Measurements from ENCODE around the gene FIP1L1. TPM values are rescaled to one million over a fixed set of nuclear protein-coding genes. Genes with fewer than 3 reads are reported as not detected.
A peak's percentile ranks its signal among the peaks of the same experiment; 100 is the strongest.

FIP1L1 gene
- total and polyA plus RNA-seq, 9 of the 15 experiments (the other 6 are each of a cell fraction or from before 2014, with no cell fraction given), result 34.6 to 137 (median 72.0) TPM

DNA sequence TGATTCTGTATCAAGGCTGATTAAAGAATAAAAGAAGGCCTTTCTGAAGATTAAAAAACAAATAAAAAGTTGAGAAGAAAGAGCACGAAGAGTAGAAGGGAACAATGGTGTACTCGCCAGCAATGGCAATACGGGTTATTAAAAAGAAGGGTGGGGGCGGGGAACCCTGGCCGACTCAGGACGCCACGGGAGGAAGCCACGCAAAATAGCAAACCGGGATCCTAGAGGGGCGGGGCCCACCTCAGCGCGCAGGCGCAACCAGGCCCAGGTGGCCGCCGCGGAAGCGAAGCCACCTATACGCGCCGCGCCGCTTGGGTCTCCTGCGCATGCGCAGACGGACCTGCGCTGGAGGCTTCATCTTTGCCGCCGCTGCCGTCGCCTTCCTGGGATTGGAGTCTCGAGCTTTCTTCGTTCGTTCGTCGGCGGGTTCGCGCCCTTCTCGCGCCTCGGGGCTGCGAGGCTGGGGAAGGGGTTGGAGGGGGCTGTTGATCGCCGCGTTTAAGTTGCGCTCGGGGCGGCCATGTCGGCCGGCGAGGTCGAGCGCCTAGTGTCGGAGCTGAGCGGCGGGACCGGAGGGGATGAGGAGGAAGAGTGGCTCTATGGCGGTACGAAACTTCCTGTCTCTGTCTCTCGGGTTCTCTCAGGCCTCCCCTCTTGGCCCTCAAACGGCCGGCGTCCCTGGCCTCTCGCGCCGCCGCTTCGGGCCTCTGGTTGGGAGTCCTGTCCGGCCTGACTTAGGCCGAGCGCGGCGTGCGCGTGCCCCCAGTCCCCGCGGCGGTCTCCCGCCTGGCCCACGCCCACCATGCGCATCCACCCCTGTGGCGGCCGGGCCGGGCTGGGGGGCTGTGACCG, at the start of gene FIP1L1 (continued):
- TF ChIP-seq, protein P1, sequence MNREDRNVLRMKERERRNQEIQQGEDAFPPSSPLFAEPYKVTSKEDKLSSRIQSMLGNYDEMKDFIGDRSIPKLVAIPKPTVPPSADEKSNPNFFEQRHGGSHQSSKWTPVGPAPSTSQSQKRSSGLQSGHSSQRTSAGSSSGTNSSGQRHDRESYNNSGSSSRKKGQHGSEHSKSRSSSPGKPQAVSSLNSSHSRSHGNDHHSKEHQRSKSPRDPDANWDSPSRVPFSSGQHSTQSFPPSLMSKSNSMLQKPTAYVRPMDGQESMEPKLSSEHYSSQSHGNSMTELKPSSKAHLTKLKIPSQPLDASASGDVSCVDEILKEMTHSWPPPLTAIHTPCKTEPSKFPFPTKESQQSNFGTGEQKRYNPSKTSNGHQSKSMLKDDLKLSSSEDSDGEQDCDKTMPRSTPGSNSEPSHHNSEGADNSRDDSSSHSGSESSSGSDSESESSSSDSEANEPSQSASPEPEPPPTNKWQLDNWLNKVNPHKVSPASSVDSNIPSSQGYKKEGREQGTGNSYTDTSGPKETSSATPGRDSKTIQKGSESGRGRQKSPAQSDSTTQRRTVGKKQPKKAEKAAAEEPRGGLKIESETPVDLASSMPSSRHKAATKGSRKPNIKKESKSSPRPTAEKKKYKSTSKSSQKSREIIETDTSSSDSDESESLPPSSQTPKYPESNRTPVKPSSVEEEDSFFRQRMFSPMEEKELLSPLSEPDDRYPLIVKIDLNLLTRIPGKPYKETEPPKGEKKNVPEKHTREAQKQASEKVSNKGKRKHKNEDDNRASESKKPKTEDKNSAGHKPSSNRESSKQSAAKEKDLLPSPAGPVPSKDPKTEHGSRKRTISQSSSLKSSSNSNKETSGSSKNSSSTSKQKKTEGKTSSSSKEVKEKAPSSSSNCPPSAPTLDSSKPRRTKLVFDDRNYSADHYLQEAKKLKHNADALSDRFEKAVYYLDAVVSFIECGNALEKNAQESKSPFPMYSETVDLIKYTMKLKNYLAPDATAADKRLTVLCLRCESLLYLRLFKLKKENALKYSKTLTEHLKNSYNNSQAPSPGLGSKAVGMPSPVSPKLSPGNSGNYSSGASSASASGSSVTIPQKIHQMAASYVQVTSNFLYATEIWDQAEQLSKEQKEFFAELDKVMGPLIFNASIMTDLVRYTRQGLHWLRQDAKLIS (CRISPR knock-in tag; IDR thresholded peaks at IDR 0.05), result peak; percentile 92
- TF ChIP-seq MCM5 (IDR thresholded peaks at IDR 0.05; ENCODE audit: low read depth) (no peak), ZNF717 (CRISPR knock-in tag; IDR thresholded peaks at IDR 0.05) (no peak), RBBP5 (IDR thresholded peaks at IDR 0.05; ENCODE audit: borderline replicate concordance, insufficient read depth, low read length, poor library complexity, severe bottlenecking) (peak; percentile 94), ZC3H8 (IDR thresholded peaks at IDR 0.05) (no peak), TAF15 (IDR thresholded peaks at IDR 0.05; ENCODE audit: low read depth, low read length) (no peak), ZFP91 (CRISPR knock-in tag; IDR thresholded peaks at IDR 0.05) (no peak), KLF1 (tag; IDR thresholded peaks at IDR 0.05) (peak; percentile 36; the same call in 1 of the 2 replicates)
- TF ChIP-seq, protein P2, sequence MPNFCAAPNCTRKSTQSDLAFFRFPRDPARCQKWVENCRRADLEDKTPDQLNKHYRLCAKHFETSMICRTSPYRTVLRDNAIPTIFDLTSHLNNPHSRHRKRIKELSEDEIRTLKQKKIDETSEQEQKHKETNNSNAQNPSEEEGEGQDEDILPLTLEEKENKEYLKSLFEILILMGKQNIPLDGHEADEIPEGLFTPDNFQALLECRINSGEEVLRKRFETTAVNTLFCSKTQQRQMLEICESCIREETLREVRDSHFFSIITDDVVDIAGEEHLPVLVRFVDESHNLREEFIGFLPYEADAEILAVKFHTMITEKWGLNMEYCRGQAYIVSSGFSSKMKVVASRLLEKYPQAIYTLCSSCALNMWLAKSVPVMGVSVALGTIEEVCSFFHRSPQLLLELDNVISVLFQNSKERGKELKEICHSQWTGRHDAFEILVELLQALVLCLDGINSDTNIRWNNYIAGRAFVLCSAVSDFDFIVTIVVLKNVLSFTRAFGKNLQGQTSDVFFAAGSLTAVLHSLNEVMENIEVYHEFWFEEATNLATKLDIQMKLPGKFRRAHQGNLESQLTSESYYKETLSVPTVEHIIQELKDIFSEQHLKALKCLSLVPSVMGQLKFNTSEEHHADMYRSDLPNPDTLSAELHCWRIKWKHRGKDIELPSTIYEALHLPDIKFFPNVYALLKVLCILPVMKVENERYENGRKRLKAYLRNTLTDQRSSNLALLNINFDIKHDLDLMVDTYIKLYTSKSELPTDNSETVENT (CRISPR knock-in tag; IDR thresholded peaks at IDR 0.05), result no peak; the same call in 1 of the 2 replicates
- TF ChIP-seq, protein P3, sequence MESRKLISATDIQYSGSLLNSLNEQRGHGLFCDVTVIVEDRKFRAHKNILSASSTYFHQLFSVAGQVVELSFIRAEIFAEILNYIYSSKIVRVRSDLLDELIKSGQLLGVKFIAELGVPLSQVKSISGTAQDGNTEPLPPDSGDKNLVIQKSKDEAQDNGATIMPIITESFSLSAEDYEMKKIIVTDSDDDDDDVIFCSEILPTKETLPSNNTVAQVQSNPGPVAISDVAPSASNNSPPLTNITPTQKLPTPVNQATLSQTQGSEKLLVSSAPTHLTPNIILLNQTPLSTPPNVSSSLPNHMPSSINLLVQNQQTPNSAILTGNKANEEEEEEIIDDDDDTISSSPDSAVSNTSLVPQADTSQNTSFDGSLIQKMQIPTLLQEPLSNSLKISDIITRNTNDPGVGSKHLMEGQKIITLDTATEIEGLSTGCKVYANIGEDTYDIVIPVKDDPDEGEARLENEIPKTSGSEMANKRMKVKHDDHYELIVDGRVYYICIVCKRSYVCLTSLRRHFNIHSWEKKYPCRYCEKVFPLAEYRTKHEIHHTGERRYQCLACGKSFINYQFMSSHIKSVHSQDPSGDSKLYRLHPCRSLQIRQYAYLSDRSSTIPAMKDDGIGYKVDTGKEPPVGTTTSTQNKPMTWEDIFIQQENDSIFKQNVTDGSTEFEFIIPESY (CRISPR knock-in tag; IDR thresholded peaks at IDR 0.05), result 0 out of 2 replicates have a peak, but pooled peaks have one; percentile 13

Measured in K562 (cell line).